DMS53 treated with DMSO at 0.1 percent for 48 hours (cell line): ENCODE results near the gene HEATR5B.
A peak's percentile ranks its signal among the peaks of the same experiment; 100 is the strongest.
"Not testable (repeated sequence)": the region's sequence is repeated elsewhere in the genome, so short reads cannot be mapped to it uniquely, and the experiment has no call there.

ENCODE experiments used
- DNase-seq: peaks from one replicate; lab custom pipeline; 2025; ENCODE audit not compliant: unreplicated experiment; lab: John Stamatoyannopoulos, UW

The HEATR5B gene

DNA sequence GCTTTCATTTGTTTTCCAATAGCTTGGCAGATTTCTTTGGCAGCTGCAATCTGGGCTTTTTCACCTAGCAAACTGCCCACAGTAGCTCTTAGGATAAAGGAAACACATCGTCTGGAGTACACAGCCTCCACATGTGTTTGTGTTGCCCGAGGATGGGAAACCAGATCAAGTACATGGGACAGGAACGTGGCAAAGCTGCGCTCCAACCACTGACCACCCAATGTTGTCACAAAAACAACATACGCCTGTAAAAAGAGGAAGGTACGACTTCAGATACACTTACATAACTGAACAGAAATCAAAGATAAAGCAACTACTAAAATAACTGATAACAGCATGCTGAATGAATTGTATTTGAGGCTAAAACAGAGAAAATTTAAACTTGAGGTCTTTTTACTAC, 15.5 kb downstream of the HEATR5B start:
- DNase-seq, result no peak

GRCh38 chr2:37061776-37062175, 22.4 kb downstream of the HEATR5B start:
- DNase-seq, result no peak

GRCh38 chr2:37061013-37061711, 23.0 kb downstream of the HEATR5B start:
- no peak for DNase-seq

DNA sequence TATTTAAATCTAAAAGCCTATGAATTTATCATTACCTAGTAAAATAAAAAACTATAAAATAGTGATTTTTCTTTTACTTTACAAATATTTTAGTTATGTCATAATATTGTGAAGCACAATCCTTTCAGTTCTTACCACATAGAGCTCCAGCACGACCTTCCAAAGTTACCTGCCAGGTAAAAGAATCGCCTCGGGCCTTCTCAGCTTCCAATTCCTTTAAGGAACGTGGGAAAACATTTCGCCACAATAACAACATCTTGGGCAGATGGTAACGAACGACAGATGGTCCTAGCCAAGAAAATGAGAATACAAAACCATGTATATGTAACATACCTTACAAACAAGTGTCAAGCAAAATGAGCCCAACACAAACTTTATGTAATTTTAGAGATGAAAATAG, 23.7 kb downstream of the HEATR5B start:
- DNase-seq, result no peak

DNA sequence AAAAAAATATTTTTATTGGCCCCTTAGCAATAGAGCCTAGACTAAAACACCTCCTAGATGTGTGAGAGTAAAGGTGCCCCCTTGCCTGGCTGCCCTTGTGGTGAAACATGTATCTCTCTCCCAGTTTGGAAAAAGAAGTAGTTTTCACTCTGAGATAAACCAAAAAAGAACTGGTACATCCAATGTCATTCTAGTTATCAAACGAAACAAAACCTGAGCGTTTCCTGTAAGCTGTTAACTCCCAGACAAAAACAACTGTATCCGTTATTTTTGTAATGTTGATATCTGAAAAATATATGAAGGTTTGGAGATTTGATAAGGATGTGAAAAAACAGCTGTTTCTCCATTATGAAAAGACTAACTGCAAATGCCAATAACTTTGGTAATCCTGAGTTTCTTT, 24.3 kb downstream of the HEATR5B start:
- no peak for DNase-seq

- DNase-seq, result no peak
Measured at GRCh38 chr2:37052600-37053332, 31.4 kb downstream of the HEATR5B start.

- no peak for DNase-seq
Measured at GRCh38 chr2:37039580-37039979, 44.6 kb downstream of the HEATR5B start.

DNA sequence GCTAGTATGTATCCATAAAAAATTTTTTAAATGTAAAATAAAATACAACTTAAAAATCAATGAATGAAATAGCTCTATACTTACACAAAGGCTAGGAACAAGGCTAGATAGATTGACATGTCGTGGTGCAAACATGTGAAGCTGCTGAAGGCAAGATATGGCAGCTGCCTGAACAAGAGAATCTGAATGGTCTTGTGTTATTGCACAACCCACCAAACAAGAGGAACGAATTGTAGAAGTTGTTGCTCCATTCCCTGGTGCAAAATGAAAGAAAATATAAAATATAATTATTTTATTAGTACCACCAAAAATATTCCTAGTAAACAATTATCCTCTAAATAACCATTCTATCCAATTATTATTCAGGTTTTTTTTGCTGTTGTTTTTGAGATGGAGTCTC, 46.4 kb downstream of the HEATR5B start:
- DNase-seq, result no peak

GRCh38 chr2:37029758-37030157, 54.4 kb downstream of the HEATR5B start:
- no peak for DNase-seq

- DNase-seq, result no peak
Measured at GRCh38 chr2:37026050-37026449, 58.1 kb downstream of the HEATR5B start.

GRCh38 chr2:37020887-37021796, 63.0 kb downstream of the HEATR5B start:
- no peak for DNase-seq

GRCh38 chr2:37020212-37020886, 63.8 kb downstream of the HEATR5B start:
- no peak for DNase-seq

DNA sequence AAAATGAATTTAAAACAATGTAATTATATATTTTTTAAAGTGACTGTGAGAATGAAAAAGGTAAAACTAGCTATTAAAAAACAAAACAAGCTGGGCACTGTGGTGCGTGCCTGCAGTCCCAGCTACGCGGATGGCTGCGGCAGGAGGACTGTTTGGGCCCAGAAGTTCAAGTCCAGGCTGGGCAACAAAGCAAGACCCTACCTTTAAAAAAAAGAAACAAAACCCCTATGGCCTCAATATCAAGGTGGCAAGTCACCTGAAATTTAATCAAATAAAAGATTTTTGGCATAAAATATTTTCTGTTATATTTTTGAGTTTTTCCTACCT, 70.9 kb downstream of the HEATR5B start:
- DNase-seq, result no peak

GRCh38 chr2:37011130-37011529, 73.0 kb downstream of the HEATR5B start:
- DNase-seq, result no peak

- peak; percentile 2 for DNase-seq
Measured at GRCh38 chr2:37005118-37005868, 78.9 kb downstream of the HEATR5B start.

DNA sequence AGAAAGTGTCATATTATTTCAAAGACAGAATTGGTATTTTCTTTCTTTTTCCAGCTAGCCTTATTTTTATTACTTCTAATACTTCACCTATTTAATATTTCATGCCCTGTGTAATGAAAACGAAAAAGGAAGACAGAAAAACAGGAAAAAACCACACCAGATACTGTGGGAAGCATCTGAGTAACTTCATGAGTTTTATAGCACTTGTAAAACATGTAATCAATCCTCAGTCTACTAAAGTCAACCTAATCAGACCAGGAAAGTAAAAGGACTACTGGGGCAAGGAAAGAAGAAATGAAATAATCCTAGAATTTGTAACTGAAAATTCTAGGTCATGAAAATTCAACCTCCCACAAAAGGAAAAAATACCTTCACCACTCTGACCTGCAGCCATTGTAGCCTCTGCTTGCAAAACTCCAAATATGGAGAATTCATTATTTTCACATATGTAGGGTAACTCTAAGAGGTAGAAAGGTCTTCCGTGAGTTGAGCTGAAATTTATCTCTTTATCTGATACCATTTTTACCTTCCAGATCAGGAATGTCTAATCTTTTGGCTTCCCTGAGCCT, 83.1 kb downstream of the HEATR5B start:
- DNase-seq, result no peak

- no peak for DNase-seq
Measured at GRCh38 chr2:37000318-37000717, 83.9 kb downstream of the HEATR5B start.

DNA sequence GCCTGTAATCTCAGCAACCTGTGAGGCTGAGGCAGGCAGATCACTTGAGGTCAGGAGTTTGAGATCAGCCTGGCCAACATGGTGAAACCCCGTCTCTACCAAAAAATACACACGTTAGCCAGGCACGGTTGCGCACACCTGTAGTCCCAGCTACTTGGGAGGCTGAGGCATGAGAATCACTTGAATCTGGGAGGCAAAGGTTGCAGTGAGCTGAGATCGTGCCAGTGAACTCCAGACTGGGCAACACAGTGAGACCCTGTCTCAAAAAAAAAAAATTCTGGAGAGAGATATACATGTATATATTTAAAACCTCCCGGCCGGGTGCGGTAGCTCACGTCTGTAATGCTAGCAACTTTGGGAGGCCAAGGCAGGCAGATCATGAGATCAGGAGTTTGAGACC, 84.8 kb downstream of the HEATR5B start:
- DNase-seq, result not testable (repeated sequence)

DNA sequence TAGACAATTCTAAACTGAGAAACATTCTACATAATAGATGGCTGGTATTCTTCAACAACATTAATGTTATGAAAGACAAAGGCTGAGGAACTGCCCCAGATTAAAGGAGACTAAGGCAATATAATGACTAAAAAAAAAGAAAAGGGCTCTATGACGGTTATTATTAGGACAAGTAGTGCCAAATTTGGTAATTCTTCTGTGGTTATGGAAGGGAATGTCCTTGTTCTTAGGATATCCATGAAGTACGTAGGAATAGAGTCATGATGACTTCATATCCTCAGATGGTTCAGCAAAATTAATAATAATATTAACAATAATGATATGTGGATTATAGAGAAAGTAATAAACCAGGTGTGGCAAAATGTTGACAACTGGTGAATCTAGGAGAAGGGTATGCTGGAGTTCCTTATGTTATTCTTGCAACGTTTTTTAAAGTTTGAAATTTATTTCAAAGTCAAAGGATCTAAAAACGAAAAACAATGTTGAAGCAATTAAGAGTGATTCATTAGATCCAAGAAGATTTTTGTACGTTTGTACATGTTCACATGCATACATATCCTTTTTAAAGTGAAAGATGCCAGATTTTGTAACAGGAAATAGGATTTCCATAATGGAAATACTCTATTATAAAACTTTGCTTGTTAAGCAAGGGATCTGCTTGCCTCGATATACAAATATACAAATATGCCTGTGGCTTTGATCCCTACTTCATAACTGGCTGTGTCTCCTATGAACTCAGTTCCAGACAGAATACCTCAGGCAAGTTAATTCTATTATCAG, 90.1 kb downstream of the HEATR5B start:
- no peak for DNase-seq
